HEK293 (cell line): ENCODE data around the gene IGF2BP1.
A peak's percentile ranks its signal among the peaks of the same experiment; 100 is the strongest.

Source experiments
- CTCF ChIA-PET: fragments of 350-600 bp; formaldehyde crosslinking; extraction: SDS; loops from one replicate; lab custom pipeline; 2021; ENCODE audit warnings: antibody characterized with exemption; lab: Yijun Ruan, JAX
- POLR2A ChIA-PET: fragments of 300-600 bp; formaldehyde crosslinking; extraction: SDS; loops from one replicate; lab custom pipeline; 2020; ENCODE audit warnings: antibody characterized with exemption, inconsistent platforms; lab: Yijun Ruan, JAX
- H3K27ac ChIP-seq: fragments of 200-500 bp; sonication (Bioruptor generic); 2 replicates; pipeline ENCODE4 v1.5.1; 2014; ENCODE audit warnings: low read depth, low read length, control low read depth, inconsistent platforms; ENCODE audit errors: extremely low read depth
- H3K36me3 ChIP-seq, 2 experiments: fragments of 200-500 bp in 1 of 2; sonication (Bioruptor generic) in 1 of 2; 1 replicate in 1 of 2; 2 replicates in 1 of 2; pipeline ENCODE4 v1.5.1; 2014 to 2017; ENCODE audit warnings: inconsistent platforms in 2 of 2, low read length in 2 of 2; ENCODE audit not compliant: control insufficient read depth in 2 of 2, insufficient read depth in 1 of 2
- H3K4me1 ChIP-seq: fragments of 200-500 bp; sonication (Bioruptor generic); 2 replicates; pipeline ENCODE4 v1.5.1; 2014; ENCODE audit warnings: mild to moderate bottlenecking, low read length, inconsistent platforms; ENCODE audit not compliant: control insufficient read depth, insufficient read depth
- H3K4me3 ChIP-seq: 2 replicates; pipeline ENCODE4 v1.5.1; 2011; ENCODE audit warnings: low read depth, mild to moderate bottlenecking, control low read depth, low read length, moderate library complexity
- H3K9me3 ChIP-seq: fragments of 200-500 bp; sonication (Bioruptor generic); 2 replicates; pipeline ENCODE4 v1.5.1; 2014; ENCODE audit warnings: low read depth, low read length, inconsistent platforms; ENCODE audit not compliant: control insufficient read depth, insufficient read depth
- ATF2 ChIP-seq: fragments of 450-650 bp; formaldehyde crosslinking; IDR thresholded peaks from 2 replicates; pipeline ENCODE4 v1.5.1; 2016; ENCODE audit warnings: missing biosample characterization, missing genetic modification characterization, low read depth
- GLIS2 ChIP-seq: fragments of 450-650 bp; formaldehyde crosslinking; IDR thresholded peaks from 2 replicates; pipeline ENCODE4 v1.5.1; 2016; ENCODE audit warnings: missing biosample characterization, missing genetic modification characterization
- HOXC10 ChIP-seq: sonication (generic); formaldehyde crosslinking; IDR thresholded peaks from 2 replicates; pipeline ENCODE4 v1.8.1; 2023; ENCODE audit warnings: mild to moderate bottlenecking, missing genetic modification reagents
- PRDM4 ChIP-seq: fragments of 450-650 bp; formaldehyde crosslinking; IDR thresholded peaks from 2 replicates; pipeline ENCODE4 v1.5.1; 2017; ENCODE audit warnings: missing biosample characterization, missing genetic modification characterization
- RBAK ChIP-seq: fragments of 450-650 bp; formaldehyde crosslinking; IDR thresholded peaks from 2 replicates; pipeline ENCODE4 v1.5.1; 2016; ENCODE audit warnings: missing biosample characterization, missing genetic modification characterization
- SCRT1 ChIP-seq: fragments of 450-650 bp; formaldehyde crosslinking; IDR thresholded peaks from 2 replicates; pipeline ENCODE4 v1.5.1; 2016; ENCODE audit warnings: missing biosample characterization, missing genetic modification characterization, borderline replicate concordance
- SP2 ChIP-seq: fragments of 450-650 bp; formaldehyde crosslinking; IDR thresholded peaks from 2 replicates; pipeline ENCODE4 v1.5.1; 2016; ENCODE audit warnings: missing biosample characterization, missing genetic modification characterization
- TCF7L2 ChIP-seq: IDR thresholded peaks from 2 replicates; pipeline ENCODE4 v1.6.1; 2011; ENCODE audit warnings: low read depth, mild to moderate bottlenecking, inconsistent platforms, low read length, moderate library complexity, borderline replicate concordance
- ZBTB1 ChIP-seq: fragments of 450-650 bp; formaldehyde crosslinking; IDR thresholded peaks from 2 replicates; pipeline ENCODE4 v1.5.1; 2016; ENCODE audit warnings: missing biosample characterization, missing genetic modification characterization
- ZBTB10 ChIP-seq: fragments of 450-650 bp; formaldehyde crosslinking; IDR thresholded peaks from 2 replicates; pipeline ENCODE4 v1.5.1; 2016; ENCODE audit warnings: missing biosample characterization, missing genetic modification characterization
- ZNF155 ChIP-seq: fragments of 450-650 bp; formaldehyde crosslinking; IDR thresholded peaks from 2 replicates; pipeline ENCODE4 v1.5.1; 2016; ENCODE audit warnings: missing biosample characterization, missing genetic modification characterization
- ZNF324 ChIP-seq: fragments of 450-650 bp; formaldehyde crosslinking; IDR thresholded peaks from 2 replicates; pipeline ENCODE4 v1.5.1; 2016; ENCODE audit warnings: missing biosample characterization, missing genetic modification characterization
- ZNF362 ChIP-seq: fragments of 450-650 bp; formaldehyde crosslinking; IDR thresholded peaks from 2 replicates; pipeline ENCODE4 v1.5.1; 2016; ENCODE audit warnings: missing biosample characterization, missing genetic modification characterization
- ZNF366 ChIP-seq: fragments of 450-650 bp; formaldehyde crosslinking; conservative IDR thresholded peaks from 2 replicates; pipeline ENCODE4 v1.5.1; 2016; ENCODE audit warnings: missing biosample characterization, missing genetic modification characterization
- ZNF549 ChIP-seq: fragments of 450-650 bp; IDR thresholded peaks from 2 replicates; pipeline ENCODE4 v1.5.1; 2018; ENCODE audit warnings: missing biosample characterization, missing genetic modification characterization, mild to moderate bottlenecking, inconsistent platforms, moderate library complexity
- ZNF561 ChIP-seq: fragments of 450-650 bp; IDR thresholded peaks from 2 replicates; pipeline ENCODE4 v1.5.1; 2018; ENCODE audit warnings: missing biosample characterization, missing genetic modification characterization, borderline replicate concordance
- ZNF692 ChIP-seq: fragments of 450-650 bp; formaldehyde crosslinking; IDR thresholded peaks from 2 replicates; pipeline ENCODE4 v1.5.1; 2016; ENCODE audit warnings: missing biosample characterization, missing genetic modification characterization
- ZNF707 ChIP-seq: fragments of 450-650 bp; formaldehyde crosslinking; IDR thresholded peaks from 2 replicates; pipeline ENCODE4 v1.5.1; 2016; ENCODE audit warnings: missing biosample characterization, missing genetic modification characterization
- ZNF76 ChIP-seq: fragments of 450-650 bp; formaldehyde crosslinking; IDR thresholded peaks from 2 replicates; pipeline ENCODE4; 2016; ENCODE audit warnings: low read depth, missing biosample characterization, missing genetic modification characterization, borderline replicate concordance
- ZNF785 ChIP-seq: fragments of 450-650 bp; formaldehyde crosslinking; IDR thresholded peaks from 2 replicates; pipeline ENCODE4 v1.5.1; 2016; ENCODE audit warnings: missing biosample characterization, missing genetic modification characterization
- TF ChIP-seq, protein P1 (sequence below): fragments of 450-650 bp; IDR thresholded peaks from 2 replicates; pipeline ENCODE4 v1.5.1; 2018; ENCODE audit warnings: missing biosample characterization, mild to moderate bottlenecking, missing genetic modification characterization

The IGF2BP1 gene

DNA sequence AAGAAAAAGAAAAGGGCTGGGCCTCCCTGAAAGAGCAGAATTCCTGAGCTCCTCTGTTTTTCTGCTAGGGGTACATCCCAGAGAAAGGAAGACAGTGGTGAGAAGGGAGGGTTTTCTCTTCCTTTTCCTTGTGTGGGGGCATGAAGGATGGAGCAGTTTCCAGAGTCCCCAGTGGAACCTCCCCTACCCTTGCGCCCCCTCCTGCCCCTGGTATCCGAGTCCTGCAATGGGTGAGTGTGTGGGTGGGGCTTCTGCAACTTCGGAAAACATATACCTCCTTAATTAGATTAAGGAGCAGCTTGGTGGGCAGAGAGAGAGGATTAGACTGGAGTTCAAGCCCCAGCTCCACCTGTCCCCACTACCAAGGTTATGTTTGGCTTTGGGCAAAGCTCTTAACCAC is 23.4 kb upstream of the IGF2BP1 start (continued):
- TF ChIP-seq, protein P1, sequence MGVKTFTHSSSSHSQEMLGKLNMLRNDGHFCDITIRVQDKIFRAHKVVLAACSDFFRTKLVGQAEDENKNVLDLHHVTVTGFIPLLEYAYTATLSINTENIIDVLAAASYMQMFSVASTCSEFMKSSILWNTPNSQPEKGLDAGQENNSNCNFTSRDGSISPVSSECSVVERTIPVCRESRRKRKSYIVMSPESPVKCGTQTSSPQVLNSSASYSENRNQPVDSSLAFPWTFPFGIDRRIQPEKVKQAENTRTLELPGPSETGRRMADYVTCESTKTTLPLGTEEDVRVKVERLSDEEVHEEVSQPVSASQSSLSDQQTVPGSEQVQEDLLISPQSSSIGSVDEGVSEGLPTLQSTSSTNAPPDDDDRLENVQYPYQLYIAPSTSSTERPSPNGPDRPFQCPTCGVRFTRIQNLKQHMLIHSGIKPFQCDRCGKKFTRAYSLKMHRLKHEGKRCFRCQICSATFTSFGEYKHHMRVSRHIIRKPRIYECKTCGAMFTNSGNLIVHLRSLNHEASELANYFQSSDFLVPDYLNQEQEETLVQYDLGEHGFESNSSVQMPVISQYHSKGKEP, result no peak
- TF ChIP-seq ZBTB10 (tag by site-specific recombination) (no peak), ZNF707 (no peak), HOXC10 (CRISPR knock-in tag) (no peak), ZNF785 (no peak)

DNA sequence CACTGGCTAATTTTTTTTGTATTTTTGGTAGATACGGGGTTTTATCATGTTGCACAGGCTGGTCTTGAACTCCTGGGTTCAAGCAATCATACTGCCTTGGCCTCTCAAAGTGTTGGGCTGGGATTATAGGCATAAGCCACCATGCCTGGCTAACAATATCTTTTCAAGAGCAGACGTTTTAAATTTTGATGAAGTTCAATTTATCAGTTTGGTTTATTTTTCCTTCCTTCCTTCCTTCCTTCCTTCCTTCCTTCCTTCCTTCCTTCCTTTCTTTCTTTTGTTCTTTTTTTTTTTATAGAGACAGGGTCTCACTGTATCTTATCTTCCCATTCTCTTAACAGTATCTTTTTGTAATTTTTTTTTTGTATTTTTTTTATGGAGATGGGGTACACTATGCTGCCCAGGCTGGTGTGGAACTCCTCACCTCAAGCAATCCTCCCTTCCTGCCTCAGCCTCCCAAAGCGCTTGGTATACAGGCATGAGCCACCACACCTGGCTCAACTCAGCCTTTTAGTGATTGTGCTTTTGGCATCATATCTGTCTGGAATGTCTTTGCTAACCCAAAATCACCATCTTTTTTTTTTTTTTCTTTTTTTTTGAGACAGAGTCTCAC is 15.2 kb upstream of the IGF2BP1 start:
- ChIA-PET CTCF (no interaction called here), POLR2A (no interaction called here)
- Histone ChIP-seq H3K4me3 (no peak overlapping the region), H3K36me3 (no peaks in the 10 kb centered on the region), H3K27ac (no peak overlapping the region), H3K4me1 (no peaks in the 10 kb centered on the region), H3K9me3 (no peaks in the 10 kb centered on the region)
- TF ChIP-seq ATF2 (tag by site-specific recombination), result no peak
- no peak for TF ChIP-seq TCF7L2
- no peak for TF ChIP-seq ZBTB1 (tag by site-specific recombination)
- TF ChIP-seq ZNF561 (tag by site-specific recombination), result no peak
- no peak for TF ChIP-seq ZNF549
- peak; percentile 87 for TF ChIP-seq ZNF366 (tag by site-specific recombination)
- no peak for TF ChIP-seq ZNF155 (tag by site-specific recombination)
- no peak for TF ChIP-seq RBAK (tag by site-specific recombination)
- TF ChIP-seq, all 188 proteins: peak for 1

DNA sequence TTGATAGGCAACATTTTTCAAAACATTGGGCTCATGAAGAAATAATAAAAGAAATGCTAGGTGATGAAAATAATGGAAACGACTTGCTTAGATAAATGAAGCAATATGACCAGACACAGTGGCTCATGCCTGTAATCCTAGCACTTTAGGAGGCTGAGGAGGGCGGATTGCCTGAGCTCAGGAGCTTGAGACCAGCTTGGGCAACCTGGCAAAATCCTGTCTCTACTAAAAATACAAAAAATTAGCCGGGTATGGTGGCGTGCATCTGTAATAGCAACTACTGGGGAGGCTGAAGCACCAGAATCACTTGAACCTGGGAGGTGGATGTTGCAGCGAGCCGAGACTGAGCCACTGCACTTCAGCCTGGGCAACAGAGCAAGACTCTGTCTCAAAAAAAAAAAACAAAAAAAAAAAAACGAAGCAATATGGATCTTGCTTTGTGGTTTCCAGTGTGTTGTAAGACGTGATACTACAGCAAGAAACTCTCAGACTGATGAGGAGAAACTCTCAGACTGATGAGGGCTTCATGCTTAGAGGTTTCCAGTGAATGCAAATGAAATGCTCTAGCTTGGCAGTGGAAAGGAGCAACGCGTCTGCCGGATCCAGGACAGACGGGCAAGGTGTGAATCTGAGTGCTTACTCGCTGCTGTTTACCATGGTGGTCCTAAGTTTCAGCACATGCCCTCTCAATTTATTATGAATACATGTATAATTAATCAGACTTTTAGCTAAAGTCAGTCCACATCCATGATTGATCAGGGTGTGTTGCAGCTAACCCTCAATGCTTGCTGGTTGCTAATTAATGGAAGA is 11.5 kb upstream of the IGF2BP1 start:
- POLR2A ChIA-PET, result interaction anchor here (0.6 to 1.6 kb wide), 5 partner anchors 8 to 33 kb away, joined by 3 to 5 read pairs (median 3); no protein-coding TSS in a partner anchor
- Histone ChIP-seq H3K4me1 (peaks cover 6% of the 10 kb centered on the region; the same call in 1 of the 2 replicates), H3K27ac (no peak overlapping the region), H3K36me3 (no peaks in the 10 kb centered on the region), H3K9me3 (no peaks in the 10 kb centered on the region), H3K4me3 (no peak overlapping the region)
- CTCF ChIA-PET, result interaction anchor here (0.6 to 1.8 kb wide), 5 partner anchors 8 to 47 kb away, joined by 3 to 5 read pairs (median 4); no protein-coding TSS in a partner anchor
- TF ChIP-seq TCF7L2, result no peak
- no peak for TF ChIP-seq ZNF76 (tag by site-specific recombination)
- TF ChIP-seq ZNF362 (tag by site-specific recombination), result peak; percentile 54; the same call in 1 of the 2 replicates
- peak; percentile 41; the same call in 1 of the 2 replicates for TF ChIP-seq PRDM4 (tag by site-specific recombination)
- no peak for TF ChIP-seq GLIS2 (tag by site-specific recombination)
- TF ChIP-seq SCRT1 (tag by site-specific recombination), result no peak
- no peak for TF ChIP-seq ZNF324 (tag by site-specific recombination)
- TF ChIP-seq SP2, result no peak
- no peak for TF ChIP-seq ZNF692
